GM19328 (cell line): Measurements from ENCODE around the gene CDYL.

Source experiments
- ATAC-seq: cut with Tn5 transposase; IDR thresholded peaks from one replicate; pipeline ENCODE4 v1.9.1; 2021; ENCODE audit warnings: mild to moderate bottlenecking, moderate library complexity; ENCODE audit not compliant: unreplicated experiment

Gene CDYL

DNA sequence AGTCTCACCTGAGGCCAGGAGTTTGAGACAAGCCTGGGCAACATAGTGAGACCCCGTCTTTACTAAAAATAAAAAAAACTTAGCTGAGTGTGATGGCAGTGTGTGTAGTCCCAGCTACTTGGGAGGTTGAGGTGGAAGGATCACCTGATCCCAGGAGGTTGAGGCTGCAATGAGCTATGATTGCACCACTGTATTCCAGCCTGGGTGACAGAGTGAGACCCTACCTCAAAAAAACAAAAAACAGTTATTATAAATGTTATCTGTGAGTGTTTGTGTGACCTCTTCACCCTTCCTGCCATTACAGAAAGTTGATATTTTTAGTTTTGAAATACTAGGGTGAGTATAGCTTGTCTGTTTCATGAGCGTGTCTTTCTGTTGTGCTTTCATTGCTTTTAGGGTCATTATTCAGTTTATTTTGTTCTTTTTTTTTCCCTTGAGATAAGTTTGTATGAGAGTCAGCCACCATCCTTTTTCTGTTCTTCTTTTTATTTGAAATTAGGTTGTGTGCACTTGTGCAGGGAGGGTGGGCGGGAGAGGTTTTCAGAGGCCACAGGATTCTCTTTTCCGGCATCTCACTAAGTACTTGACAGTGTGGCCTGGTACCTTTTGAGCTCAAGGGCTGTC lies 26.2 kb downstream of the CDYL start:
- no peak for ATAC-seq

DNA sequence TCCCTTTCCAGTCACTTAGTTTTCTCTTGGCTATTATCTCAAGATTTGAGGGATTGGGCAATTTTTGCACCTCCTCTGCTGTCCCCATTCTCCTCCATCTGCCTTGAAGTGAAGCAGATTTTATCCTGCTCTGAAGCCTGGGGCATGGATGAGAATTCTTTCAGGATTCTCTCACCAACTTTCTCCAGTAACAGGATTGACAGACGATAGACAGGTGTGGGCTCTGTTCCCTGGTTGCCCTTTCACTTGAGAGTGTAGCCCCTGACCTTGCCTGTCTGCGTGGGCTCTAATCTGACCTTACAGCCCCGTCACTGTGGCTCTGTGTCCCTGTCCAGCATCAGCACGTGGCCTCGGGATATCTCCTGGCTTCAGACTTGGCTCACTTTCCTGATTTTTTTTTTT lies 27.1 kb downstream of the CDYL start:
- ATAC-seq, result no peak

DNA sequence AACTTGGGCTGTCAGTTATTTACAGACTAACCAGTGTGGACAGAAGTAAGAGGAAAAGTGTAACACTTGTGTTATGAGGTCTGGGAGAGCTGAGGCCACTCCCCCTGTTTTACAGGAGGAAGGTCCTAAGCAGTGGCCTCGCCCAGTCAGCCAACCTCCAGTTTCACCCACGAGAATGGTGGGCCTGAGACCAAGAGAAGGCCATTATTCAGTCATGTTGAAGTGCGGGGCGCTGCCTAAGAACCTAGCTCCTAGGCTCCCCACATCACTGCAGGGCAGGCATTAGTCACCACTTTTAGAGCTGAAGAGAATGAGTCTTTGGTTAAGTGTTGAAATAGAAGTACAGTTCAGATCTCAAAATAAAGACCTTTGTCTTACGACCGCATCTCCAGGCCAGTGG lies 27.9 kb downstream of the CDYL start:
- no peak for ATAC-seq

DNA sequence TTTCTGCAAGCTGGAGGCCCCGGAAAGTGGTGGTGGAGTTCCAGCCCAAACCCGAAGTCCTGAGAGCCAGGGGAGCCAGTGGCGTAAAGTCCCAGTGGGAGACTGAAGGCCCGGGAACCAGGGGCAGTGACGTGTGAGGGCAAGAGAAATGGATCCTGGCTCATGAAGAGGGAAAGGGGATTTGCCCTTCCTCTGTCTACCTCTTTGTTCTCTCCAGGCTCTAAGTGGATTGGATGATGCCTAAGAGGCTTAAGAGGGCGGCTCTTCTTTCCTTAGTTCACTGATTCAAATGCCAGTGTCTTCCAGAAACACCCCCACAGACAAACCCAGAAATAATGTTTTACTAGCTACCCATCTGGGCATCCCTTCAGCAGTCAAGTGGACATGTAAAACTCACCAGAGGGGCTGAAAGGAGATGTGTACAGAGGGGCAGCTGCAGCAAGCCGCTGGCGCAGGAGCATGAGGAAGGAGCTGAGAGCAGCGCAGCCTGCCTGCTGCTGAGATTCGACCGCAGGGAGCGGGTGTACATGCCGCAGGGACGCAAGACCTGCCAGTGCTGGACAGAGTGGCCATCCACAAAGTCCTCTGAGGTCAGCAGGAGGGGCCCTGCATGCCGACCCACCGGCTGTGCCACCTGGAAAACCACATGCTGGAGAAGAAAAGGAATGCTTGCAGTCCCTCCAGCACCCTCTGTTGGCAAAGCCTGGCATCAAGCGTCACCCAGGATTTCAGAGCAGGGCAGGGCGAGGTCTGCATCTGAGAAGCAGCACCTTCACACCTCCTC lies 29.5 kb downstream of the CDYL start:
- ATAC-seq, result no peak

DNA sequence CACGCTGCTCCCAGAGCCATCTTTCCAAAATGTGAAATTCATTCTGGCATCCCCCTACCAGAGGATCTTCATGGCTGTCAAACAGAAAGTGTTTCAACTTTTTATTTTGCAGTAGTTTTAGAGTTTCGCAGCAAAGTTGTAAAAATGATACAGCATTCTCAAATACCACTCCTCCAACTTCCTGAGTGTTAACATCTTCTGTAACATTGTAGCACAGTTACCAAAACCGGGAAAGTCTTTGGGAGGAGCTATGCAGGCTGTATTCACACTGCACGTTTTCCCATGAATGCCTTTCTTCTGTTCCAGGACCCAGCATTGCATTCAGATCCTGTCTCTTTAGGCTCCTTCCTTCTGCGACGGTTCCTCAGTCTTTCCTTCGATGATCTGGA lies 30.1 kb downstream of the CDYL start:
- ATAC-seq, result no peak

DNA sequence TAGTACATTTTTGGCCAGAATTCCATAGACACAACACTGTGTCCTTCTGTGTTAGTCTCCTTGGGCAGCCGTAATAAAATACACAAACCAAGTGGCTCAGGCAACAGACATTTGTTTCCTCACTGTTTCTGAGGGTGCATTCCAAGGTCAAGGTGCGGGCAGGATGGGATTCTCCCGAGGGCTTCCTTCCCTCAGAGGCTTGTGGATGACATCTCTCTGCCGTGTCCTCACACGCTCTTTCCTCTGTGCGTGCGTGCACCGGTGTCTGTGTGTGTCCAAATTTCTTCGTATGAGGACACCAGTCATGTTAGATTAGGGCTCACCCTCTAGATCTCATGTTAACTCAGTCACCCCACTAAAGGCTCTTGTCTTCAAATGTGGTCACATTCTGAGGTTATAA lies 30.6 kb downstream of the CDYL start:
- no peak for ATAC-seq

DNA sequence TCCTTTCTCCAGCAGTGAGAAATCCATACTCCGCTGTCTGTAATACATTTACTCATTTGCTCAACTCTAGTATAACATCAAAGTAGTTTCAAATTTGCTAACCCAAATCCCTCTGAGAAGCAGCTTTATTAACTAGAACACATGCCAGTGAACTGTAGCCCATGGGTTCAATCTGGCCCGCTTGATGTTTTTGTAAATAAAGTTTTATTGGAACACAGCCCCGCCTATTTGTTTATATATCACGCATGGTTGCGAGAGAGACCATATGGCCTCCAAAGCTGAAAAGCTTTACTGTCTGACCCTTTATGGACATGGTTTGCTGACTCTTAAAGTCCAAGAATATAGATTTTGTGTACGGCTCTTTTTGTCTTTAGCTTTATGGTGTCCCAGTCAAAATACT lies 32.2 kb downstream of the CDYL start:
- no peak for ATAC-seq

DNA sequence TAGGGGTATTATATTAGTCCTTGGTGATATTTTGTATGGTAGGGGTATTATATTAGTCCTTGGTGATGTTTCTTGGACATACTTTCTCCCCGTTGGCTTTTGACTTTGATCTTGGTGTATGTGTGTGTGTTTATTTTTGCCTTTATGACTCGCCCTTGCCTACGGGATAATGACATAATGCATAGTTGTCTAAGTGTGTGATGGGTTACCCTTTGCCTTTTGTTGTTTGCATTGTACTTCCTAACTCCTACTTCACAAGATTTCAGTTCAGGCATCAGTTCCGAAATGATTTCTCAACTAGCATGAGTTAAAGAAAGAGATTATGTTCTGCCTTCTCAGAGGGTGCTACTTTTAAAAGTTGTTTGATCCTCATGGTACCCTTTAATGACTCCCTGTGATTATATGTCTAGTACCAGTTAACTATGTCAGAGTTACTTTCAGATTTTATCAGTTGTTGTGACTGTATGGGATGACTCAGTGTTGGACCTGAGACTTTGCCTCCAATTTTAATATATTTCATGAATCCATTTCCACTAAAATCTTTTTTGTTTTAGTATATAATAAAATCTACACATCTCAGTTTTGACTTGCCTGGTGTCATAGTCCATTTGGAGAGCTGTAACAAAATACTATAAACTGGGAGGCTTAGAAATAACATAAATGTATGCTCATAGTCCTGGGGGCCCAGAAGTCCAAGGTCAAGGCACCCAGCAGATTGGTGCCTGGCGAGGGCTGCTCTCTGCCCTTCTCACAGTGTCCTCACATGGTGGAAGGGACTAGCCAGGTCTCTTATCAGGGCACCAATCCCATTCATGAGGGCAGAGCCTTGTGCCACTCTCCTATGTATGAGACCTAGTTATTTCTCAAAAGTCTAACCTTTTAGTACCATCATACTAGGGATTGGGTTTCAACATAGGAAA lies 34.1 kb downstream of the CDYL start:
- no peak for ATAC-seq

DNA sequence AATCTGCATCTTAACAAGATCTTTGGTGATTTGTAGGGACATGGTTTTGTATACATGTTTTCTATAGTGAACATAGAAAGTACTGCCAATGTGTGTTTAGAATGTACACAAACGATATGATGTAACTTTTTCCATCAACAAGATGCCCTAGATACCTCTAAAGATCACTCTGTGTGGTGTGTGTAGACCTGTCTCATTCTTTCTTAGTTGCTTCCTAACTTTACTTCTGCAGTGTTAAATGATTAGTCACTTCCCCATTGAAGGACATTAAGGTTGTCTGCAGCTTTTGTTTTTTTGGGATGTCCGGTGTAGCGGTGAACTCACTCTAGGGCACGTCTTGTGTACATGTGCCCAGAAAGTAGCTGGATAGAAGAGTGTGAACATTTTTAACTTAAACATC lies 35.9 kb downstream of the CDYL start:
- ATAC-seq, result no peak

DNA sequence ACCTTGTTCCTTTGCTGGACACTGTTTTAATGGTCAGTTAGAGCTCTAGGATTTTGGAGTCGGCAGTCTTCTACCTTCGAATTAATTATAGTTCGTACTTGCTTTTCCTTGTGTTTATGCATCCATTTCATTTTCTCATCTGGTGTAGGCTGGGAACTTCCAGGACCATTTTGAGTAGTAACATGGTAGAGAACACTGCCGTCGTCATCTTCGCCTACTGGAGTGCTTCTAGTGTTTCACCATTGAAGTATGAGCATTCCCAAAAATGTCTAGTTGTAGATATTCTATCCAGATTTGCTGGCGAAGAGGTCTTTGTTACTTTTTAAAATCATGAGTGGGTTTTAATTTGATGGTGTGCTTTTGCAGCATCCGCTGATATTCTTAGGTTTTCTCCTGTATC lies 36.9 kb downstream of the CDYL start:
- no peak for ATAC-seq

DNA sequence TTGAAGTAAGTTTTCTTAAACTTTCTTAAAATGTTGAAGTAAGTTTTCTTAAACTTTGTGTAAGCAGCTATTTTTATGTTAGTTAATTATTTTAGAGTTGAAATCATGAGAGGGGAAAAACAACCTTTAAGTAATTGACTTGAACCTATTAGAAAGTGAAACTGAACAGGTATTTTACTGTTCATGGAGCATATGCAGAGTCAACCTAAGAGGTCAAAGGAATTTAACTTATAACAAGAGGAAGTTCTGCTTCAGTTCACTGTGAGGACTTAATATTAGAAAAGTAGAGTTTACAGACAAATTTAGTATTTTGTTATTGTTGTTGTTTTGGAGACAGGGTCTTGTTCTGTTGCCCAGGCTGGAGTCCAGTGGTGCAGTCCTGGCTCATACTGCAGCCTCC lies 38.0 kb downstream of the CDYL start:
- no peak for ATAC-seq

DNA sequence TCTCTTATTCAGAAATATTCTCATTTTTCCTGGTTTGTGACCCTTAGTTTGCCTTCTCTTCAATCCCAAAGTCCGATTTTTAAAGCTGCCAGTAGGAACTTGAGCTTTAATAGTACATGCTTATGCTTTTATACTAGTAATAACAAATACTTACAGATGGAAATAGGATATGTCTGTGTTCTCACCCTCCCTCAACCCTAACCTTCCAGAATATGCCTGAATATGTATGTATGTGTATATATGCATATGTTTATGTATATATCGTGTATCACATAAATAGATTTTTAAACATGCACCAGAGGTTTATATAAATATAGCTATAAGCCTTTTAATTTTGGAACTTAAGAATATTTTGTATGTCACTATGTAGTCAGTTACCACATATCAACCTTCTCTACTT lies 38.8 kb downstream of the CDYL start:
- no peak for ATAC-seq

DNA sequence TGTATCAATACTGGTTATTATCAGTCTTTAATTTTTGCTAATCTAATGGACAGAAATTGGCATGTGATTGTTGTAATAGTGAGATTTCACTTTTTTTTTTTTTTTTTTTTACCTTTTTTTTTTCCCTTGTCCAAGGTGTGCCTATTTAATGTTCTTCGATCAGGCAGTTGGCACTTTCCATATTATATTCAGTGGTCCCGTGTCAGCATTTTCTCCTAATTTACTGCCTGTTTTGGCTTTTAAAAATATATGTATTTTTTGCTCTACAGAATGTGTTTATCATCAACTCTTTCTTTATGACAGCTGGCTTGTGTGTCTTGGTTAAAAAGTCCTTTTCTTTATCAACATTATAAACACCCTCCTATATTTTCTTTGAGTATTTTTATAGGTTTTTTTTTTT lies 39.4 kb downstream of the CDYL start:
- ATAC-seq, result no peak

DNA sequence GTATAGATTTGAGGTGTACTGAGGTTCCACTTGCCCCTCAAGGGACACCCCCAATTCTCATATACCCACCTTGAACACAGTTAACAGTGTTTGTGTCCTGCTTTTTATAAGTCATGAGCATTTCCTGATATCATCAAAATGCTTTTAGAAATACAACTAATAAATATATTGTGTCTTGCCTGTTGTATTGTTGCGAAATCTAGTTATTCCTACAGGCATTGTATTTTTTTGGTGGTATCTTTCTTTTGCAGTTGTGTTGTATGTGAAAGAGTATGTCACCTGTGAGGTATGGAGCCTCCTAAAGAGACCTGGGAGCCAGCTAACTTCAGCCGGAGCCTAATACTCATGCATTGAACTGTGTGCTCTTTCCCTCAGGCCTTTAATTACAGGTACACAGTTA lies 40.7 kb downstream of the CDYL start:
- no peak for ATAC-seq

DNA sequence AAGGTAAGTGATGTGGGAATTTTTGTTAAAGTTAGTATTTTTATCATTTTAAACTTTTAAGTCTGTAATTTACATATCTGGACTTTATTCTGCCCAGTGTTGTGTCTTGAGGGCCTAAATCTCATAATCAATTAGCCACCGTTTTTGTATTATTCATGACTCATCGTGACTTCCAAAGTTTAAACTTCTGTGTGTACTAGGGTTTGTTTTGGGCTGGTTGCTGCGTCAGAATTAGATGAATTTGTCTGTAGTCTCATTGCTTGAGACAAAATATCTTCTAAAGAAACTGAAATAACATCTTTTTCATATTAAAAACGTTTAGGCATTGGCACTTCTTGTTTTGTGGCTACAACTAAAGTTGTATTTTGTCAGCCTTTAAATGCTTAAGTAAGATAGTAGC lies 41.3 kb downstream of the CDYL start:
- ATAC-seq, result no peak

DNA sequence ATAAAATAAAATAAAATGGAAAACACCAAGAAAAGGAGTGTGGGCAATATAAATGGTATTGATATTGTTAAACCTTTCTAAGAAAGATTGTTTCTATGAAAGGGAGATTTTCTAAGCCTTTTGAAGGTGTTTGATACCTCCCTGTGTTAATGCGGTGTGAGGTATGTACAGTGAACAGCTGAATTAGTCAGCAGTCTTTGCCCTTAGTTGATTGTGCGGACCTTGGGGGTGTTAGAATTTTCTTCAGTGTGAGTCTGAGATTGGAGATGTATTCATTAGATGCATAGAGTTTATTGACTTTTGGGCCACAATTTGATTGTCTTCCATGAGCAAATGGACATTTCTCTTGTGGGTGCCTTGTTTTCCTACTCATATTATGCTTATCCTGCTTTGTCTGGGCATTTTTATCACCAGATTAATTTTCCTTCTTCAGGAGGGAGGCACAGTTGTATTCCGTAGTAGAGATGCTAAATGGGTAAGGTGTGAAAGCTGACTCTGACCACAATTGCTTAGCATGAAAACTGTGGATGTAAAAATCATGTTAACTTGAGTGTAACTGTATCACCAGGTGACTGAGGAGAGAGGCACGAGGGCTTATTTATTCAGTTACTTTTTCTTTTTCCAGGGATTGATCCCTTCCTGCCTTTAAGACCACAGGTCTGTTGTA lies 42.2 kb downstream of the CDYL start:
- ATAC-seq, result no peak

DNA sequence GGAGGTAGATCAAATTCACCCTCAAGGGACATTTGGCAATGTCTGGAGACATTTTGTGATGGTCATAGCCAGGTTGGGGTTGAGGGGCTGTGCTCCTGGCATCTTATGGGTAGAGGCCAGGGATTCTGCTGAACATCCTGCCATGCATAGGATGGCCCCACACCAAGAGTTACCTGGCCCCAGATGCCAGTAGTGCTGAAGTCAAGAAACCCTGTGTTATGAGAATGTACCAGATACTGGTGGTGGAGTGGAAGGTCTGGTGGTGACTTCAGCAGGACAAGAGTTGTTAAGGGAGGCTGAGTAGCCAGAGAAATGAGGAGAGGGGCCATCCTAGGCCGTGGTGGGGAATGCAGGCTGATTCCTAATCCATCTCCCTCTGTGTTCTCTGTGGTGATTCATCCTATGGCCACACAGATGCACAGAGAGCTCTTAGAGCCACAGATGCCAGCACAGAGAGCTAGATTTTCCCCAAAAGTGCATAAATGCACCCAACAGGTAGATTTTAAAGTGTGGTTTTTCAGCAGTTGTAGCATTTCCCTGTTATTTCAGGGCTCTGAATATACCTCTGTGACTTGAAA lies 43.6 kb downstream of the CDYL start:
- ATAC-seq, result no peak

DNA sequence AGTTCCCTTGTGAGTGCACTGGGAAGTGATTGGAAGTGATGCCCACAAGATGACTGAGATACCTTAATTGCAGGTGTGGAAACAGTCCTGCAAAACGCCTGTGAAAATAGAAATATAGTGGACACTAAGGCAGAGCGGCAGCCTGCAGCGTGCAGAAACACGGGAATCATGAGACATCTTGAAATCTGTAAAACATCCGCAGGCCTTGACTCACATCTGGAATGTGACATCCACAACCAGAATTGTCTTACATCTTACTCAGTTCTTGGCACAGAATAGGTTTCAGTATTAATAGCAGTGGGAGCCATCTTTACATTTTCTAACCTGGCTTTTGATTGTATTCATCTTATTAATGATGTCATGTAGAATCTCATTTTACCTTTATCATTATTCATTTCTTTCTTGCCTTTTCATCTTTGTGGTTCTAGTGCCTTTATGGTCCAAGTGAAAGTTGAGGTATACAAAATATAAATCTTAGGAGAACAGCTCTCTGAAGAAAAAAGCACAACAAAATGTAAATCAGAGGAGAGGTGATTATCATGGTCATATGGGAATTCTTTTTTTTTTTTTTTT lies 44.6 kb downstream of the CDYL start:
- no peak for ATAC-seq

DNA sequence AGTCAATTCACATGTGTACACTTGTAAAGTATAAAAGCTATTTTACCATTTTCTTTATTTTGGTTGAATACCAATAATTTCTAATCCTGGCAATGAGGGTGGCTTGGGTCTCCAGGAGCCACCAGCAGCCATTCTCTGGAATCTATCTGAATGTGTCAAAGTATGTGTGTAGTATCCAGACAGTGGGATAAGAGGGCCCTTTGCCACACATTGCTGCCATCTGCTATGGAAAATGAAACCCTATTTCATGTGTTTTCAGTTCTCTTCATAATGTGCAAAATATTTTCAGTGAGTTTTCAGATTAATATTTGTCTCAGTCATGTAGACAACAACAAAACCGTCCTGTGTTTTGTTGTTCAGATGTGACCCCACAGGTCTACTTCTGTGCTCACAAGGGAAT lies 46.3 kb downstream of the CDYL start:
- no peak for ATAC-seq

DNA sequence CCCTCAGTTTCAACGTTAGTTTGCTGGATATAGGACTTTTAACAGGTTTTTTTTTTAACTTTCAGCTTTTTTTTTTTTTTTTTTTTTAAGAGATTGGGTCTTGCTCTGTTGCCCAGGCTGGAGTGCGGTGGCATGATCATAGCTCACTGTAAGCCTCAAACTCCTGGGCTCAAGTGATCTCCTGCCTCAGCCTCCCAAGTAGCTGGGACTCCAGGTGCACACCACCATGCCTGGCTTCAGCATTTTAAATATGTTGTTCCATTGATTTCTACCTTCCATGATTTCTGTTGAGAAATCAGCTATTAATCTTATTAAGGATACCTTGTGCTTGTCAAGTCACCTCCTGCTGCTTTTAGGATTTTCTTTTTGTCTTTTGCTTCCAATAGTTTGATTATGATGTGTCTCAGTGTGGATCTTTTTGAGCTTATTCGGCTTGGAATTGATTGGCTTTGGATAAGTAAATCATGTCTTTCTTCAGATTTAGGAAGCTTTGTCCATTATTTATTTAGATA lies 52.0 kb downstream of the CDYL start:
- no peak for ATAC-seq
